Measurements from ENCODE around the gene MANBA.
"Not testable (repeated sequence)": the region's sequence is repeated elsewhere in the genome, so short reads cannot be mapped to it uniquely, and the experiment has no call there.

DNA sequence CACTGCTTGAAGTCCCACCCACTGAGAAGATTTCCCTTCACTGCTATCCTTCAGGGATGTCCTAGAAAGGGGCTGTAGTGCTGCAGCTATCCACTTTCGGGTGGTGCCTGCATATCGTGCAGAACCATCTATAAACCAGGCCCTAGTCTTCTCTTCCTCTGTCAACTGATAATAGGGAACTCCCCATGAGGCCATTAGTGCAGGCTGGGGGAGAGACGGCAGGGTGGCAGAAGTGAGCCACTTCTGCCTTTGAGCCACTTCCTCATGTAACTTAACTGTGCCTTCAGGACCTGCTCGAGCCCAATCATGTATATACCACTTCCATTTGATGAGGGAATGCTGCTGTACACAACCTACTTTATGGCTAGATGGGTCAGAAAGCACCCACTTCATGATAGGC is 17.4 kb downstream of the MANBA start:
- TF ChIP-seq POLR2AphosphoS5, POLR2A (IDR thresholded peaks at IDR 0.05): not testable (repeated sequence)
- TF ChIP-seq, protein P1, sequence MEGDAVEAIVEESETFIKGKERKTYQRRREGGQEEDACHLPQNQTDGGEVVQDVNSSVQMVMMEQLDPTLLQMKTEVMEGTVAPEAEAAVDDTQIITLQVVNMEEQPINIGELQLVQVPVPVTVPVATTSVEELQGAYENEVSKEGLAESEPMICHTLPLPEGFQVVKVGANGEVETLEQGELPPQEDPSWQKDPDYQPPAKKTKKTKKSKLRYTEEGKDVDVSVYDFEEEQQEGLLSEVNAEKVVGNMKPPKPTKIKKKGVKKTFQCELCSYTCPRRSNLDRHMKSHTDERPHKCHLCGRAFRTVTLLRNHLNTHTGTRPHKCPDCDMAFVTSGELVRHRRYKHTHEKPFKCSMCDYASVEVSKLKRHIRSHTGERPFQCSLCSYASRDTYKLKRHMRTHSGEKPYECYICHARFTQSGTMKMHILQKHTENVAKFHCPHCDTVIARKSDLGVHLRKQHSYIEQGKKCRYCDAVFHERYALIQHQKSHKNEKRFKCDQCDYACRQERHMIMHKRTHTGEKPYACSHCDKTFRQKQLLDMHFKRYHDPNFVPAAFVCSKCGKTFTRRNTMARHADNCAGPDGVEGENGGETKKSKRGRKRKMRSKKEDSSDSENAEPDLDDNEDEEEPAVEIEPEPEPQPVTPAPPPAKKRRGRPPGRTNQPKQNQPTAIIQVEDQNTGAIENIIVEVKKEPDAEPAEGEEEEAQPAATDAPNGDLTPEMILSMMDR (IDR thresholded peaks at IDR 0.05) = not testable (repeated sequence)

All from gastroesophageal sphincter (tissue), 3 donors.